GM21360 (cell line): ENCODE measurements around the gene SSTR4.

Experiments used
- ATAC-seq: cut with Tn5 transposase; IDR thresholded peaks from one replicate; pipeline ENCODE4 v1.9.1; 2021; ENCODE audit warnings: mild to moderate bottlenecking, moderate library complexity; ENCODE audit not compliant: unreplicated experiment

Gene SSTR4

GRCh38 chr20:23063168-23063567 is 28.1 kb downstream of the SSTR4 start:
- ATAC-seq, result no peak

DNA sequence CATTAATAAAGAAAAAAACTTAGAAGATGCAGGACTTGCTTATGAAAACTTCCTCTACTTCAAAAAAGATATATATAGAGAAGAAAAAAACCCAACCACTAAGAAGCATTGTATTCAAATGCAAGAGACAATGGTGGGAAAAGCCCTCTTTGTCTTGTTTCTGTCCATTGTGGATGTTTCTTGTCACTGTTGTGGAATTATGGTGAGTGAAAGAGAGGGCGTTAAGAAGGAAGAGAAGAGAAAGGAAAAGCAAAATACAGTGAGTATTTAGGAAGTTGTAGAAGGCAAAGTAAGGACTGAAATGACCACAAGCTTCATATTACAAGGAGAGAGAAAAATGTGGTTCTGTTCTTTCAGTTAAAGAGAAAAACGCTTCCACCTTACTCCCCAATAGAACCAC is 28.5 kb downstream of the SSTR4 start:
- ATAC-seq, result no peak

DNA sequence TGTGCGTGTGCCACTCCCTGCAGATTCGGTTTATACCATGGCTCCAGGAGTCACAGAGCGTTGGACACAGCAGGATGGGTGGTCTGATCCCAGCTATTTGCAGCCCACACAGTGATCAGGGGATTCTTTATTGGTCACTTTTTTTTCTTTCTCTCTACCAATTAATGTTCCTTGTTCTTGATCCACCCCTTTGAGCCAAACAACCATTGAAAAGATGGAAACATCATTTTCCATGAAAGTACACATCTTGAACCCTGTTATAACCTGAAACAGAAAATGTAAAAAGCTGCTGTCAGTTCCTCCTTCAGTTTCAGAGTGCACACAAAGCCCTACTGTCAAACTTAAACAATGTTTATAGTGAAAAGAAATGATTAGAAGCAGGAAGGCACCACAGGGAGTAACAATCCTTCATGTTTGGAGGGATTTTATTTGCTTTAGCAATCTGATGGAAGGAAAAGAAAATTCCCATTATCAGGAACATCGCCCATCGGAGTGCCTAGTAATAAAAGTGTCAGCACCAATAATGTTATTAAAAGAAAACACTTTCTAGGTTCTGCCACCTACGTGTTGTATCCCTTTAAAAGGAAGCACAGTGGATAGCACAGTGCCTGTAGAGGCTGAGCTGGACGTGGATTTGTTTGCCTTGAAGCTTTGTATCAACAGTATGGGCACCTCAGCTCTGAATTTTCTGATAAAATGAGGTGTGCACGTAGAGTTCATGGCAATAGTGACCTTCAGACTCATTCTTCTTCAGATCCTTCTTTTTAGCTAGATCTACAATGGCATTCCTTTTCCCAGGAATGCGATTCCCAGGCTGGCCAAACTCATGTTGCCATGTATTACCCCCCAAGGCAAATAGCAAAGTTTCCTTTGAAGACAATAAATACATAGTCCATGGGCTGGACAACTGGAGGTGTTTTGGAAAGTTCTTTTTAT is 30.4 kb downstream of the SSTR4 start:
- ATAC-seq, result no peak

DNA sequence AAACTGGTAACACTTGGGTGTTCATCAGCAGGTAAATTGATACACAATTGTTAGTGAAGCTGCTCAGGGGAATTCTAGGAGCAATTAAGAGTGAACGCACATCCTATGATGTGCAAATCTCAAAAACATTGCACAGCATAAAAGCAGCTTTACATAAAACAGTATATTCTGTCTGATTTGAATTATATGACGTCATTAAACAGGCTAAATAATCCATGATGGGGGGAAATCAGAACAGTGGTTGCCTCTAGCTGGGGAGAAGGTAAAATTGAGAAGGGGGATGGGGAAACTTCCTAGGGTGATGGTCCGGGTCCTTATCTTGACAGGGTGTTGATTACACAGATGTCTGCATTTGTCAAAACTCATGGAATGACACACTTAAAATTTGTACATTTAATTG is 31.7 kb downstream of the SSTR4 start:
- ATAC-seq, result no peak

DNA sequence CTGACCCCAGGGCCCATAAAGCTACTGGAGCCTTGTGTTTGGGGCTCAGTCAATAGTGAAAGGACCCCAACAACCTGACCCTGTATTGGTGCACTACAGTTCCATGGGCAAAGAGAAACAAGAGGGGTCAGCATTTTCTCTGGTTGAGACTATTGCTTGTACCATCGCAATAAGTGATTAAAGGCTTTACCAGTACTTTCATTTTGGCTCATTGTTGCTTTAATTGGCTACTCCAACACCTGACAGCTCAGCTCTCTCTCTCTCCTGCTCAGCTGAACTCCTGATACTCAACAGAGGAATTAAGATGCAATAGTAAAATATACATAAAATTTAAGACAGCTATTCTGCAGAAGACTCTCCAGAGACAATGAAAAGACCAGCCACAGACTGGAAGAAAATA is 33.2 kb downstream of the SSTR4 start:
- ATAC-seq, result no peak

DNA sequence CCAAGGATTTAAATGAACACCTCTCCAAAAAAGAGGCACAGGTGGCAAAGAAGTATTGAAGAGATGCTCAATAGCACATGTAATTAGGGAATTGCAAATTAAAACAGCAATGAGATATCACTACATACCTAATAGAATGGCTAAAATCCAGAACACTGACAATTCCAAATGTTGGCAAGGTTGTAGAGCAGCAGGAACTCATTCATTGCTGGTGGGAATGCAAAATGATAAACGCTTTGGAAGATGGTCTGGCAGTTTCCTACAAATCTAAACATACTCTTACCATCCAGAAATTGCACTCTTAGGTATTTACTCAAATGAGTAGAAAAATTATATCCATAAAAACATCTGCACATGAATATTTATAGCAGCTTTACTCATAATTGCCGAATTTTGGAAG is 34.0 kb downstream of the SSTR4 start:
- ATAC-seq, result no peak

- no peak for ATAC-seq
Measured at GRCh38 chr20:23071398-23071797, 36.3 kb downstream of the SSTR4 start.

GRCh38 chr20:23071996-23072395 is 36.9 kb downstream of the SSTR4 start:
- no peak for ATAC-seq

DNA sequence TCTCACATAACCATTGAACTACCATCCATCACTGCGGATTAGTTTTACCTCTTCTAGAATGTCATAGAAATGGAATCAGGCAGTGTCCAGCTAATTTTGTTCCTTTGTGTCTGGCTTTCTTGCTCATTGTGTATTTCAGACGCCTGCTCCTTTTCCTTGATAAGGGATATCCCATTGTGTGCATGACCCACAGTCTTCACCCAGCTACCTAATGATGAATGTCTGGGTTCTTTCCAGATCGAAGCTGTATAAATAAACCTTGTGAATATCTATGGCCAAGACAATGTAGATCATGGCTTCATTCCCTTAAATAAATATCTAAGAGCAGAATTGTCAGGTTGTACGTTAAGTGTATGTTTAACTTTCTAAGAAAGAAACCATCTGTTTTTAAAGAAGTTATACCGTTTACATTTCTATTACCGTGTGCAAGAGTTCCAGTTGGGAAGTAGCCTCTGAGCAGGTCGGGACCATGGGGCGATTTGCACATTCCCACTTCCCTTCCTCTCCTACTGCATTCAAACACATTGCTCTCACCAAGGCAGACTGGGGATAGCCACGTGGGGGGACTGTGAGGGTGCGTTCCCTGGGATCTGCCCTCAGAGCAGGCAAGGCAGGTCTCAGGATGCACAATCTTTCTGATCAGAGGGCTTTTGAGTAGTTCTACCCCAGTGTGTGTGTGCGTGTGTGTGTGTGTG is 37.9 kb downstream of the SSTR4 start:
- ATAC-seq, result no peak

GRCh38 chr20:23074052-23074451 is 38.9 kb downstream of the SSTR4 start:
- no peak for ATAC-seq

- ATAC-seq, result no peak
Measured at GRCh38 chr20:23077277-23077676, 42.2 kb downstream of the SSTR4 start.

DNA sequence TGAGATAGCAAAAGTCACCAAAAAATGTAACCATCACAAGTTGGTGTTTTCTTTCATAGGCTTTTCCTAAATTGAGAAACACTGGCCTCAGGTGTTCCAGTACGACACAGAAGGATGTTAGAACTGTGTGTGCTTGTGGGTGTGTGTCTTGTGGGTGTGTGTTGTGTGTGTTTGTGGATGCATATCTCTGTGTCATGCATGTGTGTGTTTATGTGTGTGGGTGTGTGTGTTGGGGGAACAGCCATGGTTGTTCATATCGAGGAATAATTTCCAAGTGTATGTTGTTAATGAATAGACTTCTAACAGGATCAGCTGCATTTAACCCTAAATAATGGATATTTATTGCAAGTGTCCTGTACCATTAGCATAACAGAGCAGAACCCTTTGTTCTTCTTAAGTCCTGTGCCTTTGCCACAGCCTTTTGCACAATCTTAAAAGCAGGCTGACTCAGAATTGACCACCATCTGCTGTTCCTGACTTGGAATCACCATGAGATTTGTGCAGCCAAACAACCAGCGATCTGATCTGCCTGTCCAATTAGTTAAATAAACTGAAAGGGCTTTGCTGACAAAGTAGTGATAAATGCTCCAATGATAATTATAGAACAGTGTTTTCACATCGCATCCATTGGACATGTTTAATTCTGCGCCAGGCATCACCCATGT is 43.4 kb downstream of the SSTR4 start:
- no peak for ATAC-seq

- no peak for ATAC-seq
Measured at GRCh38 chr20:23079016-23079351, 43.9 kb downstream of the SSTR4 start.

GRCh38 chr20:23079926-23080325 is 44.8 kb downstream of the SSTR4 start:
- ATAC-seq, result no peak

DNA sequence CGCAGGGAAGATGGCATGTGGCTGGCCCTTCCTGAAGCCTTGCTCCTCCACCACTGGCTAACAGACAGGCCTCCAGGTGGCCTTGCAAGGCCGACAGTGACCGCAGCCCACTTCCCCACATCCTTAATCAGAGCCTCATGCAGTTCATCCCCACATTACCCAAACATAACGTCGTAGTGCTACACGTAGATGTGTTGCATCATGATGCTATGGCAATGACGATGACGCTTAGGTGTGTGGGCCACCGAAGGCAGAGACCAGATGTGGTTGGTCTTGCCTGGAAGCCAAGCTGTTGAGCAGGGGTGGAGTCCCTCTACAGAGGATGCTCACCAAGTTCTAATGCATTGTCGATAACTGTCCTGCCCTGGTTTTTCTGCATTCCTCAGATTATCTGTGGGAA is 45.4 kb downstream of the SSTR4 start:
- no peak for ATAC-seq

DNA sequence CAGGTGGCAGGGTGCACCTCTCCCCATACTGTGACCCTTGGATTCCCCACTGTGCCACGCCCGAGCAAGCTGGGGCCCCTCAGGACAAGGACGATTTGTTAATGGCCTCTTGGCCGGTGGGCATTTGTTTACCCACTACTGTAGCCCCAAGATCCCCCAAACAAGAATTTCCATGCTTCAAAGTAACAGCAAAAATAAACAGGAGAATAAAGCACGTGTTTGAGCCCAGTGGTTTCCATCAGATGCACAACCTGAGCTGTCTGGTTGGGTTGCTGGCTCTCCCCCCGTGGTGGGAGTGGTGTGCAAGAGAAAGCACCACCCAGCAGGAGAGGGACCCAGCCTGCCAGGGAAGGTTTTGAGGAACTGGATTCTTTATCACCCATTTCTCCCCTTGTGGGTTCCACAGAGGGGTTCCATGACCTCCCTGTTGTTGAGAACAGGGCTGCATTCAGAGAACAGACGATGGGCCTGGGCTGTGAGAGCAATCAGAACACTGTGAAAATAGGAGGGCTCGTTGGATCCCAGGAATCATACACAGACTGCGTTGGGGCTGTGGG is 46.2 kb downstream of the SSTR4 start:
- no peak for ATAC-seq

- no peak for ATAC-seq
Measured at GRCh38 chr20:23082846-23083552, 47.9 kb downstream of the SSTR4 start.

DNA sequence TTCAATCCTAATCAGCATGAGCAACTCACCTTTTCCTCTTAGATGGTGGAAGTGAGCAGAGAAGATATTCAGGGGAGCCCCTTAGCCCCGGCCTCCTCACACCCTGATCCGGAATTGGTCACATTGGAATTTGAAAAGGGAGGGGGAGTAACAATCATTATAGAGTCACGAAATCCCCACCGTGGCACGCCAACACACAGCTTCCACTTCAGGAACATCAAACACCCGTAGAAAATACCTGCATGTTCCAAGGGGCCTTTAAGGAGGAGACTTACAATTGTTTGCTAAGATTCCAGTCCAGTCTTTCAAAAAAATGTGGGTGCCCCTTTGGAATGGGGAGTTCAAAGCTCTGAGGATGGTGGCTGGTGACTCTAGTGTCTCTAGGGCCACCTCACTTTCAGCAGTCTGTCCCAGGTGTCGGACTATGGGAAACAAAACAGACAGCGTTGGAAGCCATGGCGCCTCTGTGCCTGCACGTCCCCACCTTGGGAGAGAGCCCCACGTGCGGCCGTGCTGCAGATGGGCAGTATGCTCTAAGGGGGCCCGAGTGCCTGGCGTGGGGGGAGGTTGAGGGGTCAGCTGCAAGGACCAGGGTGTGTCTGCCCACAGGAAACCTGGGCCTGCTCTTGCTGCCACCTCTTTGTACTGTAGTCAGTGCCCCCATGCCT is 48.6 kb downstream of the SSTR4 start:
- ATAC-seq, result no peak

DNA sequence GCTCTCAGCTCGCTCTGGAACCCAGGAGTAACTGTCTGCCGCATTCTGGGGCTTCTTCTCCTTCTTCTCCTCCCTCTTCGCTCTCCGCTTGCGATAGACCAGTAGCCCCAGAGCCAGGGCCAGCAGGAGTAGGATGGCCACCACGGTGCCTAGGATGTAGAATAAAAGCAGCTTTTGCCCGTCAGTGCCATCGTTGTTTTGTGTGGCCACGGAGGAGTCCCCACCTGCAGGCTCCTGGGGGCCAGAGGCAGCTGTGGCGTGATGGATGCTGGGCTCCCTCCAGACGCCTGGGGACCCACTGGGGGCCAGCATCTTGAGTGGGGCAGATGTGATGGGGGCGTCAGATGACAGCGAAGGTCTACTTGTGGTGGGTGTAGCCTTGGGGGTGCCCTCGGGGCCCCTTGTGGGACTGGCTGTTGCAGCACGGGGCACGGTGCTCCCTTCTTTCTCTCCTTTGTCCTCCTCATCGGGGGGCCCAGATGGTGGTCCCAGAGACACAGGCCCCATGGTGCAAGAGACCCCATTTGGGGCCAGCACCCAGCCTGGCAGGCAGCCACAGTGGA is 49.3 kb downstream of the SSTR4 start:
- ATAC-seq, result no peak

DNA sequence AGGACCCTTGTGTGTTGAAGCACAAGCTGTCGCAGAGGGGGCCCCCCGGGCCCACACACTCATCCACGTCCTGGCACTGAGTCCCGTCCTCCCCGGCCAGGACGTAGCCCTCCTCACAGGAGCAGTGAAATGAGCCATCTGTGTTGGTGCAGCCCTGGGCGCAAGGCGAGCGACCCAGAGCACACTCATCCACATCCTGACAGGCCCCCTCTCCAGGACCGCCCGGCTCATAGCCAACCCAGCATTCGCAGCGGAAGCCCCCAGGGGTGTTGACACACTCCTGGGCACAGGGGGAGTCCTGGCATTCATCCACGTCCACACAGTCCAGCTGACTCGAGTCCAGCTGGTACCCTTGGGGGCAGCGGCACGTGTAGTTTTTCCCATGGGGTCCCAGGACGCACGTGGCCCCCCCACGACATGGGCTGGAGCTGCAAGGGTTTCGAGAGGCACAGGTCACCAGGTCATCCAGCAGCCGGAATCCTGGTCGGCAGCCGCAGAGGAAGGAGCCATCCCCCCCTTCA is 49.8 kb downstream of the SSTR4 start:
- ATAC-seq, result no peak
